Activated CD8-positive, alpha-beta T cell treated with anti-CD3 and anti-CD28 coated beads for 36 hours (primary cell): ENCODE results near the gene ZNF483. TPM values are rescaled to one million over a fixed set of nuclear protein-coding genes. Genes with fewer than 3 reads are reported as not detected.

ENCODE experiments used
- ATAC-seq: fragments of 200-7000 bp; cut with Tn5 transposase; one replicate; pipeline ENCODE4 v1.10.0; 2021; ENCODE audit warnings: mild to moderate bottlenecking, moderate library complexity
- CTCF ChIA-PET: fragments of 350-600 bp; sonication (Branson Sonifier 250); formaldehyde crosslinking; loops from one replicate; lab custom pipeline; 2021; ENCODE audit warnings: antibody characterized with exemption; lab: Charles Lee
- POLR2A ChIA-PET: fragments of 350-600 bp; sonication (Branson Sonifier 250); formaldehyde crosslinking; loops from one replicate; lab custom pipeline; 2021; ENCODE audit warnings: antibody characterized with exemption; lab: Charles Lee
- DNase-seq: peaks from one replicate; pipeline ENCODE4 v3.0.0-alpha.2; 2020
- H3K27ac Mint-ChIP-seq: one replicate; pipeline ENCODE4 v1.8.0; 2021; ENCODE audit warnings: mild to moderate bottlenecking, mixed read lengths
- H3K27me3 Mint-ChIP-seq: one replicate; pipeline ENCODE4 v1.8.0; 2021; ENCODE audit warnings: mixed read lengths
- H3K36me3 Mint-ChIP-seq: one replicate; pipeline ENCODE4 v1.8.0; 2021; ENCODE audit warnings: low read depth, mixed read lengths
- H3K4me1 Mint-ChIP-seq: one replicate; pipeline ENCODE4 v1.8.0; 2021; ENCODE audit warnings: low read depth, mixed read lengths
- H3K4me3 Mint-ChIP-seq: one replicate; pipeline ENCODE4 v1.8.0; 2021; ENCODE audit warnings: mild to moderate bottlenecking, moderate library complexity, mixed read lengths
- H3K9me3 Mint-ChIP-seq: one replicate; pipeline ENCODE4 v1.8.0; 2021; ENCODE audit warnings: mixed read lengths
- CTCF ChIP-seq: fragments of 200-600 bp; IDR thresholded peaks from one replicate; pipeline ENCODE4 v1.8.0; 2022; ENCODE audit warnings: antibody characterized with exemption, mild to moderate bottlenecking
- intact Hi-C: fragments of 100-400 bp; cut with micrococcal nuclease; formaldehyde crosslinking; loops from one replicate; pipeline ENCODE4 v1.10.0; 2022
- total RNA-seq, 2 experiments: library from RNA; stranded (reverse); gene quantifications; one replicate each; pipeline ENCODE4 v1.2.3, GENCODE V29; 2021

ZNF483 gene
- total RNA-seq = 1 to 10 TPM; 2.6 to 2.8 TPM

GRCh38 chr9:111525056-111525977 lies at the start of gene ZNF483:
ZNF483 (plus strand) TSS chr9:111525179; CDS start chr9:111527396, 2,217 bp downstream.
- POLR2A ChIA-PET = interaction anchor here (1.0 kb wide), 1 partner anchor 43 kb away, joined by 4 read pairs; no protein-coding TSS in a partner anchor
- TF ChIP-seq CTCF = no peak
- Mint-ChIP-seq H3K27me3 (peaks cover 2% of the 10 kb centered on the region), H3K9me3 (peaks cover 1% of the 10 kb centered on the region), H3K4me3 (peak within 1 kb of the TSS; percentile 88), H3K4me1 (peaks cover 14% of the 10 kb centered on the region), H3K36me3 (peaks cover 8% of the 10 kb centered on the region), H3K27ac (peak within 1 kb of the TSS; percentile 85)
- CTCF ChIA-PET = interaction anchor here (0.6 to 1.1 kb wide), 2 partner anchors 27 to 96 kb away, joined by 3 read pairs; no protein-coding TSS in a partner anchor
- intact Hi-C loops = no loop called here
- DNase-seq (peak; percentile 76), ATAC-seq (peak; percentile 84)

GRCh38 chr9:111475195-111475594 lies 49.8 kb upstream of the ZNF483 start:
- no peaks in the 10 kb centered on the region for H3K9me3 Mint-ChIP-seq
- CTCF ChIA-PET = no interaction called here
- H3K27ac Mint-ChIP-seq = no peak overlapping the region
- no peak overlapping the region for H3K4me3 Mint-ChIP-seq
- peaks cover 13% of the 10 kb centered on the region for H3K36me3 Mint-ChIP-seq
- POLR2A ChIA-PET = no interaction called here
- H3K27me3 Mint-ChIP-seq = no peaks in the 10 kb centered on the region
- no peak for ATAC-seq
- H3K4me1 Mint-ChIP-seq = peaks cover 34% of the 10 kb centered on the region
- TF ChIP-seq CTCF = no peak
- intact Hi-C loops = no loop called here
- DNase-seq = no peak

GRCh38 chr9:111477677-111478076 lies 47.3 kb upstream of the ZNF483 start:
- Mint-ChIP-seq H3K4me1 (peaks cover 48% of the 10 kb centered on the region), H3K27me3 (no peaks in the 10 kb centered on the region), H3K36me3 (peaks cover 20% of the 10 kb centered on the region), H3K27ac (no peak overlapping the region), H3K4me3 (no peak overlapping the region), H3K9me3 (no peaks in the 10 kb centered on the region)
- intact Hi-C loops = no loop called here
- ATAC-seq (no peak), DNase-seq (no peak)
- no peak for TF ChIP-seq CTCF
- CTCF ChIA-PET = no interaction called here
- POLR2A ChIA-PET = no interaction called here

- H3K27ac Mint-ChIP-seq = peak overlapping the region; percentile 85
- DNase-seq (no peak), ATAC-seq (no peak)
- CTCF ChIA-PET = interaction anchor here (1.1 kb wide), 1 partner anchor 70 kb away, joined by 3 read pairs; no protein-coding TSS in a partner anchor
- H3K4me3 Mint-ChIP-seq = peak overlapping the region; percentile 79
- H3K4me1 Mint-ChIP-seq = peaks cover 39% of the 10 kb centered on the region
- no peaks in the 10 kb centered on the region for H3K9me3 Mint-ChIP-seq
- intact Hi-C loops = no loop called here
- H3K27me3 Mint-ChIP-seq = no peaks in the 10 kb centered on the region
- TF ChIP-seq CTCF = no peak
- peaks cover 15% of the 10 kb centered on the region for H3K36me3 Mint-ChIP-seq
- POLR2A ChIA-PET = interaction anchor here (0.8 kb wide), 1 partner anchor 43 kb away, joined by 4 read pairs; the partner anchor contains the start of gene ZNF483
Measured at GRCh38 chr9:111481885-111482636, 42.9 kb upstream of the ZNF483 start.
